ENCODE measurements around the gene PTTG2. TPM values are rescaled to one million over a fixed set of nuclear protein-coding genes. Genes with fewer than 3 reads are reported as not detected.

PTTG2 gene
- total RNA-seq, 2 donors from 2014 or later = 0.59 to 0.78 TPM

GRCh38 chr4:37976507-37976906, 16.3 kb downstream of the PTTG2 start:
- no peak overlapping the region for H3K27ac Mint-ChIP-seq
- ATAC-seq = no peak
- H3K9me3 Mint-ChIP-seq = no peaks in the 10 kb centered on the region
- no peak for DNase-seq (ENCODE audit: low spot score in 2 of 2)
- no peaks in the 10 kb centered on the region for H3K36me3 Mint-ChIP-seq

GRCh38 chr4:37976991-37977470, 16.8 kb downstream of the PTTG2 start:
- Mint-ChIP-seq H3K9me3 (no peaks in the 10 kb centered on the region), H3K36me3 (no peaks in the 10 kb centered on the region), H3K27ac (no peak overlapping the region)
- DNase-seq (ENCODE audit: low spot score in 2 of 2) (peak; percentile 75 to 77), ATAC-seq (peak; percentile 75 to 88)

GRCh38 chr4:37977471-37978247, 17.5 kb downstream of the PTTG2 start:
- H3K36me3 Mint-ChIP-seq = no peaks in the 10 kb centered on the region
- DNase-seq (ENCODE audit: low spot score in 2 of 2) (peak; percentile 60 to 77), ATAC-seq (peak; percentile 59 to 85)
- H3K27ac Mint-ChIP-seq = peak overlapping the region; percentile 84 to 85
- no peaks in the 10 kb centered on the region for H3K9me3 Mint-ChIP-seq

GRCh38 chr4:37978248-37978924, 18.2 kb downstream of the PTTG2 start:
- ATAC-seq (peak; percentile 29 to 39), DNase-seq (ENCODE audit: low spot score in 2 of 2) (peak in 1 of 2 donors; percentile 23)
- no peaks in the 10 kb centered on the region for H3K36me3 Mint-ChIP-seq
- peak overlapping the region; percentile 84 to 85 for H3K27ac Mint-ChIP-seq
- no peaks in the 10 kb centered on the region for H3K9me3 Mint-ChIP-seq

- Mint-ChIP-seq H3K9me3 (no peaks in the 10 kb centered on the region), H3K36me3 (no peaks in the 10 kb centered on the region), H3K27ac (no peak overlapping the region)
- ATAC-seq (no peak), DNase-seq (ENCODE audit: low spot score in 2 of 2) (no peak)
These were observed 20.0 kb downstream of the PTTG2 start for GRCh38 chr4:37980246-37980645.

- ATAC-seq = no peak
These were observed 21.2 kb downstream of the PTTG2 start for GRCh38 chr4:37981425-37981824.

GRCh38 chr4:37981844-37982720, 21.9 kb downstream of the PTTG2 start:
- Mint-ChIP-seq H3K9me3 (no peaks in the 10 kb centered on the region), H3K36me3 (no peaks in the 10 kb centered on the region), H3K27ac (no peak overlapping the region)
- ATAC-seq (no peak), DNase-seq (ENCODE audit: low spot score in 2 of 2) (no peak)

More at GRCh38 chr4:37981425-37981824, 21.2 kb downstream of the PTTG2 start:
- H3K9me3 Mint-ChIP-seq = no peaks in the 10 kb centered on the region
- H3K27ac Mint-ChIP-seq = no peak overlapping the region
- H3K36me3 Mint-ChIP-seq = no peaks in the 10 kb centered on the region
- DNase-seq (ENCODE audit: low spot score in 2 of 2) = no peak

GRCh38 chr4:37982736-37983135, 22.5 kb downstream of the PTTG2 start:
- DNase-seq (ENCODE audit: low spot score in 2 of 2) = no peak
- Mint-ChIP-seq H3K27ac (no peak overlapping the region), H3K36me3 (no peaks in the 10 kb centered on the region), H3K9me3 (no peaks in the 10 kb centered on the region)
- no peak for ATAC-seq

GRCh38 chr4:37983951-37984350, 23.8 kb downstream of the PTTG2 start:
- Mint-ChIP-seq H3K9me3 (no peaks in the 10 kb centered on the region), H3K36me3 (no peaks in the 10 kb centered on the region), H3K27ac (no peak overlapping the region)
- DNase-seq (ENCODE audit: low spot score in 2 of 2) (no peak), ATAC-seq (no peak)

GRCh38 chr4:37985730-37986275, 25.6 kb downstream of the PTTG2 start:
- H3K9me3 Mint-ChIP-seq = no peaks in the 10 kb centered on the region
- ATAC-seq (peak in 1 of 2 donors; percentile 66), DNase-seq (ENCODE audit: low spot score in 2 of 2) (no peak)
- H3K27ac Mint-ChIP-seq = no peak overlapping the region
- no peaks in the 10 kb centered on the region for H3K36me3 Mint-ChIP-seq

- DNase-seq (ENCODE audit: low spot score in 2 of 2) = no peak
- ATAC-seq = no peak
- Mint-ChIP-seq H3K36me3 (peaks cover 0 to 8% of the 10 kb centered on the region in 2 donors), H3K27ac (no peak overlapping the region), H3K9me3 (no peaks in the 10 kb centered on the region)
These were observed 28.5 kb downstream of the PTTG2 start for GRCh38 chr4:37988670-37989069.

GRCh38 chr4:37989398-37990260, 29.4 kb downstream of the PTTG2 start:
- Mint-ChIP-seq H3K9me3 (no peaks in the 10 kb centered on the region), H3K36me3 (peaks cover 0 to 8% of the 10 kb centered on the region in 2 donors), H3K27ac (no peak overlapping the region)
- ATAC-seq = no peak
- no peak for DNase-seq (ENCODE audit: low spot score in 2 of 2)

- peaks cover 0 to 8% of the 10 kb centered on the region in 2 donors for H3K36me3 Mint-ChIP-seq
- H3K27ac Mint-ChIP-seq = no peak overlapping the region
- H3K9me3 Mint-ChIP-seq = no peaks in the 10 kb centered on the region
- DNase-seq (ENCODE audit: low spot score in 2 of 2) = no peak
- ATAC-seq = no peak
These were observed 30.6 kb downstream of the PTTG2 start for GRCh38 chr4:37990731-37991245.

- ATAC-seq = no peak
- H3K9me3 Mint-ChIP-seq = no peaks in the 10 kb centered on the region
- DNase-seq (ENCODE audit: low spot score in 2 of 2) = no peak
- peaks cover 0 to 8% of the 10 kb centered on the region in 2 donors for H3K36me3 Mint-ChIP-seq
- no peak overlapping the region for H3K27ac Mint-ChIP-seq
These were observed 31.6 kb downstream of the PTTG2 start for GRCh38 chr4:37991623-37992410.

- no peaks in the 10 kb centered on the region for H3K9me3 Mint-ChIP-seq
- no peak for DNase-seq (ENCODE audit: low spot score in 2 of 2)
- no peak overlapping the region for H3K27ac Mint-ChIP-seq
- peaks cover 0 to 8% of the 10 kb centered on the region in 2 donors for H3K36me3 Mint-ChIP-seq
- no peak for ATAC-seq
These were observed 33.6 kb downstream of the PTTG2 start for GRCh38 chr4:37993806-37994205.

All from activated naive CD4-positive, alpha-beta T cell treated with anti-CD3 and anti-CD28 coated beads, Interleukin-2, amount 50 U/mL, for 72 hours (primary cell).